Retinal pigment epithelial cell (primary cell): ENCODE data around the gene FSTL3.
A peak's percentile ranks its signal among the peaks of the same experiment; 100 is the strongest.

Source experiments
- DNase-seq: peaks from one replicate; pipeline ENCODE4 v3.0.0-alpha.2; 2010; ENCODE audit warnings: low read depth
- H3K4me3 ChIP-seq: 2 replicates; pipeline ENCODE4 v1.5.1; 2011; ENCODE audit warnings: mild to moderate bottlenecking, low read length, control low read depth, moderate library complexity
- CTCF ChIP-seq: conservative IDR thresholded peaks from 2 replicates; pipeline ENCODE4 v1.5.1; 2011; ENCODE audit warnings: low read depth, low read length, control low read depth, inconsistent platforms

FSTL3 gene

GRCh38 chr19:676007-676338, 219 bp upstream of the FSTL3 start:
- H3K4me3 ChIP-seq = peak overlapping the region; percentile 46
- TF ChIP-seq CTCF = no peak
- DNase-seq = no peak

GRCh38 chr19:677201-677600, 1.0 kb downstream of the FSTL3 start:
- peak; percentile 85 for DNase-seq
- no peak for TF ChIP-seq CTCF
- H3K4me3 ChIP-seq = peak overlapping the region; percentile 88

- TF ChIP-seq CTCF = no peak
- no peak for DNase-seq
- H3K4me3 ChIP-seq = peak overlapping the region; percentile 88
These were observed 1.6 kb downstream of the FSTL3 start for GRCh38 chr19:677601-678436.

GRCh38 chr19:678791-679388, 2.7 kb downstream of the FSTL3 start:
- TF ChIP-seq CTCF = no peak
- DNase-seq = no peak
- peak overlapping the region; percentile 45 for H3K4me3 ChIP-seq

- TF ChIP-seq CTCF = no peak
- peak; percentile 55 for DNase-seq
- peak overlapping the region; percentile 45 for H3K4me3 ChIP-seq
These were observed 3.5 kb downstream of the FSTL3 start for GRCh38 chr19:679418-680286.

- TF ChIP-seq CTCF = peak; percentile 36
- peak; percentile 86 for DNase-seq
- H3K4me3 ChIP-seq = peak overlapping the region; percentile 52
These were observed 4.3 kb downstream of the FSTL3 start for GRCh38 chr19:680287-681028.
